Cerebellar nuclear complex (tissue), 1 donor: Measurements from ENCODE around the gene CACNA1G.

ENCODE experiments used
- DNase-seq, 2 experiments: peaks; one replicate each; lab custom pipeline; 2025; lab: John Stamatoyannopoulos, UW

The CACNA1G gene

GRCh38 chr17:50588391-50589049, 28.0 kb downstream of the CACNA1G start:
- no peak for DNase-seq

DNA sequence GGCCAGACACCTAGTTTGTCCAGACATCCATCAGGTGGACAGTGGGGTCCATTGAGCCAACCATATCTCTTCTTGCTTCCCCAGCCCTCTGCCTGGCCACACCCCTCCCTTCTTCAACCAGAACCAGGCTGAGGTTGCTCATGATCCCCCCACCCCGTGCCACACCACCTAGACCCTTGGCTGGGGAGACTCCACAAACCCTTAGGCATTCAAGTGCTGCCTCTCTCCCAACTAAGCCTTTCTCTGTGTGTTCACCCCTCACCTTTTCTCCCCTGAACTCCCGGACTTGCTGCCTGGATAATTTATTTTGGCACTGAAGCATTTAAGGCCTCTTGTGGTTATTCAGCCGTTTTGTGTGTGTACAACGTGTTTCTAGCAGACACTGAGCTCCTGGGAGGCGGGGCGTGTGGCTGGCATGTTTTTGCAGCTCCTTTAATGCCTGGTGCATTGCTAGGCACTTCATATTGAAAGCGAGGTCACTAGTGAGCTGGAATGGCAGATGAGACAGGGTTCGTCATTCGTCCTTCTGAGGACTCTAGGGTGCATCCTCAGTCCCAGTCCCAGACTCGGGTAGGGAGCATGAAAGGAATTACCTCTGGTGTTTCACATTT, 28.7 kb downstream of the CACNA1G start:
- no peak for DNase-seq

- no peak for DNase-seq
Measured at GRCh38 chr17:50590946-50591737, 30.6 kb downstream of the CACNA1G start.

DNA sequence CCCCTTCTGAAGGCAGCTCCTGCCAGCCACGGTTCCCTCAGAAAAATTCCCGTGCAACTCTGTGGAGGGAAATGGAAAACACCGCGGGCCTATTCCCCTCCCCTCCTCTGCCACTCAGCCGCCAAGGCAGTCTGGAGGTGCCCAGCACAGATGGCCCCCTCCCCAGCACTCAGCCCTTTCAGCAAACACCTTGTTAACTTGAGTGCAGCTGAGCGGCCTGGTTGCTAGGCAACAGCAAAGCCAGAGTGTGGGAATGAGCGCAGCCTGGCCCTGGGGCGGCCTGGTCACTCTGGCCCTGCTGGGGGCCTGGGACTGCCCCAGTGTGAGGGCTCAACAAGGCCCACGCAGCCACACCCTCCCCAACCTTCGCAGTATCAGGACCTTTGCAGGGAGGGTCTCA, 32.8 kb downstream of the CACNA1G start:
- DNase-seq = no peak

DNA sequence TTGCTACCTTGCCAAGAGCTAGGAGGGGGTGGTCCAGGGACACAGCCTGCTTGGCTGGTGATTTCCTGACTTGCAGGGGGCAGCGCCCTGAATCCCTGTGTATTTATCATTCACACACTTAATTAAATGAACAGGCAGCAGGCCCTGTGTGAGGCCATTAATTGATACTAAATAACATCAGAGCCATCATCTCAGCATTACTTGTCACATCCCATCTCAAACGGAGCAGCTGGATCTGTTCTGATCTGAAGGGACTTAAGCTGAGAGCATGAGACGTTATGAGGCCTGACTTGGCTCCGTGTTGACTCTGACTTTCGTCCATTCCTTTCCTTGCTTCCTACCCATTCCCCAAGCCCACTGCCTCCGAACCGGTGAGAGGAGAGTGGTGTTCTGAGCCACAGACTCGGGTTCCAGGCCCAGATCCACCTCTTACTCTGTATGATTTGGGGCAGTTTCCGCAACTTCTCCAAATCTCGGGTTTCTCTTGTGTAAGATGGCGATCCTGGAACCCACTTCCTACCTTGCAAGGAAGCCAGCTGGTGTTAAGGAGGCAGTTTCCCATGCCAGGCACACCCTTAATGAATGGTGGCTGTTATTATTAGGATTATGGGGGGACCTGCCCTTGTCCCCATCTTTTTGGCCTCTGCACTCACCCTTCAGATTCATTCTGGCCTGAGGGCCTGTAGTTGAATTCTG, 33.8 kb downstream of the CACNA1G start:
- DNase-seq = no peak

- no peak for DNase-seq
Measured at GRCh38 chr17:50594892-50595291, 34.4 kb downstream of the CACNA1G start.

GRCh38 chr17:50596191-50597037, 35.9 kb downstream of the CACNA1G start:
- DNase-seq = no peak

GRCh38 chr17:50598487-50598886, 38.0 kb downstream of the CACNA1G start:
- DNase-seq = no peak

- no peak for DNase-seq
Measured at GRCh38 chr17:50599606-50600005, 39.1 kb downstream of the CACNA1G start.

DNA sequence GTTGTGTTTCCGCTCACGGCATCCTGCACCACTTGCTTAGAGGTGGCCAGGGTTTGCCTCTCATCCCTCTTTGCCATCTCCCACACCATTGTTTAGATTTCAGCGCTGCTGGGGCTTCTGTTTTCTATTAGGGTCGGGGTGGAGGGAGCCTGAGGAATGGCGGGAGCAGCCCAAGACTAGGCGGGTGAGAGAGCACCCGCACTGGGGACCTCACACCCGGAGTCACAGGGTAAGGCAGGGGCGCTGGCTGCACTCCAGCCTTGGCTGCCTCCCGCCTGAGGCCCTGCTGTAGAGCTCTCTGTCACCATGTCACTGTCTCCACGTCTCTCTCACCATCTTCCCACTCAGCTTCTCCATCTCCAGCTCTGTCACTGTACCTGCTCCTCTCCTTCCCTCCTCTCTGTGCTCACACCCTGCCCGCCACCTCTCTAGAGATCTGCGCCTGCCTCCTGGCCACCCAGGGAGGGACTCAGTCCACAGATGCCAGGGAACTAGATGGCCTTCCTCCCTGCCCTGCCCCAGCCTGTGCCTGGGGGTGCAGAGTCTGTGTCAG, 41.4 kb downstream of the CACNA1G start:
- no peak for DNase-seq

GRCh38 chr17:50602836-50603235, 42.3 kb downstream of the CACNA1G start:
- no peak for DNase-seq

DNA sequence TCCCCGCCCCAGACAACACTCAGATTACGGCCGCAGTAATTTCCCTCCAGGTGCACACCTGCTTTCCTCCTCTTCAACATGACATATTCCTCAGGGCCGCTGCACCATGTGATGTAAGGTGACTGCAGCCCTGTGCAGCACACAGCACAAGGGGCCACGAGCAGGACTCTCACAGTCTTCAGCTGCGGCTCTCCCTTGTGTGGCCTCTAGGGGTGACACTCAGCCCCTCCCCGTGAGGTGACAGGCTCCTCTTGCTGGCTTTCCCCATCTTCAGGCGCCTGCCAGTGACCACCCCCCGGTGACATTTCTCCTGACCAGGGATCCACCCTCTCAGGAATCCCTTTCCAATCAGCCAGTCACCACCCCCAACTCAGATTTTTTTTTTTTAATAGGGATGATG, 42.8 kb downstream of the CACNA1G start:
- DNase-seq = no peak

- DNase-seq = no peak
Measured at GRCh38 chr17:50604513-50604912, 44.0 kb downstream of the CACNA1G start.

DNA sequence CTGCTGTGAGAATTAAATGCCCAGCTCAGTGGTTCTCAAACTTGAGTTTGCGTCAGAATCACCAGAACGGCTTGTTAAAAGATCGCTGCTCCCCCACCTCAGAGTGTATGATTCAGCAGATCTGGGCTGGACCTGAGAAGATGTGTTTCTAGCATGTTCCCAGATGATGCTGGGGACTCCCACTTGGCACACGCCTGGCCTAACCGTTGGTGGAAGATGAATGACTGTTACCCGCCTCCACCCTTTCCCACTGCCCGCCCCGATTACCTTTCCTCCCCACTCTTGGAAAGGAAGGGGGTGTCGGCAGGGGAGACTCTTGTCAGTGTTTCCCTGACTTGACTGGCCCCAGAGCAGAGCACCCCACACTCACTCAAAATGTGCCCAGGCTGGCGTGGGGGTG, 44.9 kb downstream of the CACNA1G start:
- no peak for DNase-seq

- DNase-seq = no peak
Measured at GRCh38 chr17:50607522-50608175, 47.1 kb downstream of the CACNA1G start.

DNA sequence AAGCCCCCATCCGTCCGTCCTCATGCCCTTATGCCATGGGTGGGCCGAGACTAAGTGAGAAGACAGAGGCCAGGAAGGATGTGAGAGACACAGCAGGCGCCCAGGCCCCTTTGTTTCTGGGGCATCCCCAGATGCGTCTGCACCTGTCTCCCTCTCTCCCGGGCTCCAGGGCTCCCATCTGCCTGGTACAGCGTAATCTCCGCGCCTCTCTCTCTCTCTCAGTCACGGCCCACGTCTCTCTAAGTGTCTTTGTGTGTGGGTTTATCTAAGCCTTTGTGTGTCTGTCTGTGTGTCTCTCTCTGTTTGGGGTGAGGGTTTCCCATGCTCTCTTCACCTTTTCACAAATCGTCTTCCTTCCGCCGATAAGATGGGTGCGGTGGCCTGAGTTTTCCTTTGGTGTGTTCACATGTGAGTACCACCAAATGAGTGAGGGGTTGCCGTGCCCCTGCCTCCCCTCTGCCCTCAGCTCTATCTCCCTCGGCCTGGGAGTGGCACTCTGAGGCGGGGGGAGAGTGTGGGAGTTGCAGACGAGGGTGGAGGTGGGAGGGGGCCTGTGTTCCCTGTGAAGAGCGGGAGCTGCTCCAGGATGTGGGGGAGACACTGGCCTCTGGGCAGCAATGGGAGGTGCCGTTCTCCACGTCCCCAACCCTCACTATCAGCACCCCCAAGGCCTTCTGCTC, 48.3 kb downstream of the CACNA1G start:
- DNase-seq = no peak

- no peak for DNase-seq
Measured at GRCh38 chr17:50609380-50610074, 49.0 kb downstream of the CACNA1G start.

DNA sequence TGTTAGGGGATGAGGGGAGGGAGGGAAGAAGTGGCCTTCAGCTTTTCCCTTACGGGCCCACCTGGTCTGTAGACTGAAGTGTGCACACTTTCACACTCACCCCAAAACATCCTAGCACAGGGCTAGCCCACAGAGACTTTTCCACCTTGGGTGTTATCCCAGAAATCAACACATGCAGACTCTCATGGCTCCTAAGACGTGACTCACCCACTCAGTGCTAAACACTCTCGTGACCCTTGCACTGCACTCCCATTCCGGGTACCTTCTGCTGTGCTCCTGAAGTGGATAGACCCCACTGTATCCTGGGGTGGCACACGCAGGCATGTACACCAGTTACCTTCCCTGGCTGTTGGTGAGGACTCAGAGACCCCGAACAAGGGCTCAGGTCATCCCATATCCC, 51.1 kb downstream of the CACNA1G start:
- no peak for DNase-seq

DNA sequence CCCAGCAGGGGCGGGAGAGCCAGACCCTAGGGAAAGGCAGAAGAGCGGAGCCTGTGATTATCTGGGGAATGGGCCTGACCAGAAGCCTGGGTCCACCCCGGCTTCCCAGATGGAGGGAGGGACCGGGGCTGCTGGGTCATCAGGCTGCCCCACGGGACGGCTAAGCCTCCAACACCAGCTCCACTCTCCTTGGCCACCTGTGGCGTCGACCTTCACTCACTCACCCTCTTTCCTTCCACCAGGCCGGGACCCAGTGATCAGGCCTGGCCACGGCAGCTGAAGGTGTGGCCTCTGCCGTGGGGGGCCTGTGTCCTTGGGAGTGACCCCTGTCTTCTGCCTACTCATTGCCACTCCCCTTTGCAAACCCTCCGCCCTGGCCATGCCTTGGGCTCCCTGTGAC, 51.8 kb downstream of the CACNA1G start:
- no peak for DNase-seq
